ENCODE data around the gene GSTCD.

DNA sequence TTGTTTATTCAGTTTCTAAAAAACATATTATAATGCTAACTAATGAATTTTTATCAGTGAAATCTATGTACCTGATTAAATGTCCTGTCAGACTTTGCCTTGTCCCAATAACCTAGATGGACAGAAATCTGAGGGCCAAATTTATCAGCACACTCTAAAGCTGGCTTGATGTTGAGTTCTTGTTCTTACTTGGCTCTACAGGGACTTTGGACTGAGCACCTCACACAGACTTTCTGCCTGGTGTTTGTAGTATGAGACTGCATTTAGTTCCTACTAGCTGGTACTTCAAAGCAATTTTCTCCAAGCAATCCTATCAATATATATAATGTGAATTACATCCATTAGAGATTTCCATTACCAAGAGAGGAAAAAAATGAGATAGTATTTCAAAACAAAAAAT lies 37.9 kb upstream of the GSTCD start:
- TF ChIP-seq KDM1A (IDR thresholded peaks at IDR 0.05) (no peak), ZNF232 (CRISPR knock-in tag; IDR thresholded peaks at IDR 0.05) (no peak), ZNF133 (CRISPR knock-in tag; IDR thresholded peaks at IDR 0.05) (no peak), TAF1 (IDR thresholded peaks at IDR 0.05; ENCODE audit: control insufficient read depth, extremely low read depth, insufficient read depth, low read length, severe bottlenecking) (no peak), POLR2AphosphoS5 (IDR thresholded peaks at IDR 0.05; ENCODE audit: control insufficient read depth, insufficient read depth, low read depth, low read length) (no peak), NRF1 (conservative IDR thresholded peaks at IDR 0.05 in 1 of 2, IDR thresholded peaks at IDR 0.05 in 1 of 2) (no peak), AFF4 (CRISPR knock-in tag; IDR thresholded peaks at IDR 0.05) (no peak), TAF7 (tag; IDR thresholded peaks at IDR 0.05) (no peak), MAFK (IDR thresholded peaks at IDR 0.05; ENCODE audit: low read length) (no peak), ZNF589 (CRISPR knock-in tag; IDR thresholded peaks at IDR 0.05; ENCODE audit: low read depth) (no peak)
- TF ChIP-seq, protein P1, sequence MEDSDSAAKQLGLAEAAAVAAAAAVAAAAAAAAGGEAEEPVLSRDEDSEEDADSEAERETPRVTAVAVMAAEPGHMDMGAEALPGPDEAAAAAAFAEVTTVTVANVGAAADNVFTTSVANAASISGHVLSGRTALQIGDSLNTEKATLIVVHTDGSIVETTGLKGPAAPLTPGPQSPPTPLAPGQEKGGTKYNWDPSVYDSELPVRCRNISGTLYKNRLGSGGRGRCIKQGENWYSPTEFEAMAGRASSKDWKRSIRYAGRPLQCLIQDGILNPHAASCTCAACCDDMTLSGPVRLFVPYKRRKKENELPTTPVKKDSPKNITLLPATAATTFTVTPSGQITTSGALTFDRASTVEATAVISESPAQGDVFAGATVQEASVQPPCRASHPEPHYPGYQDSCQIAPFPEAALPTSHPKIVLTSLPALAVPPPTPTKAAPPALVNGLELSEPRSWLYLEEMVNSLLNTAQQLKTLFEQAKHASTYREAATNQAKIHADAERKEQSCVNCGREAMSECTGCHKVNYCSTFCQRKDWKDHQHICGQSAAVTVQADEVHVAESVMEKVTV (CRISPR knock-in tag; IDR thresholded peaks at IDR 0.05): no peak
- TF ChIP-seq, protein P2, sequence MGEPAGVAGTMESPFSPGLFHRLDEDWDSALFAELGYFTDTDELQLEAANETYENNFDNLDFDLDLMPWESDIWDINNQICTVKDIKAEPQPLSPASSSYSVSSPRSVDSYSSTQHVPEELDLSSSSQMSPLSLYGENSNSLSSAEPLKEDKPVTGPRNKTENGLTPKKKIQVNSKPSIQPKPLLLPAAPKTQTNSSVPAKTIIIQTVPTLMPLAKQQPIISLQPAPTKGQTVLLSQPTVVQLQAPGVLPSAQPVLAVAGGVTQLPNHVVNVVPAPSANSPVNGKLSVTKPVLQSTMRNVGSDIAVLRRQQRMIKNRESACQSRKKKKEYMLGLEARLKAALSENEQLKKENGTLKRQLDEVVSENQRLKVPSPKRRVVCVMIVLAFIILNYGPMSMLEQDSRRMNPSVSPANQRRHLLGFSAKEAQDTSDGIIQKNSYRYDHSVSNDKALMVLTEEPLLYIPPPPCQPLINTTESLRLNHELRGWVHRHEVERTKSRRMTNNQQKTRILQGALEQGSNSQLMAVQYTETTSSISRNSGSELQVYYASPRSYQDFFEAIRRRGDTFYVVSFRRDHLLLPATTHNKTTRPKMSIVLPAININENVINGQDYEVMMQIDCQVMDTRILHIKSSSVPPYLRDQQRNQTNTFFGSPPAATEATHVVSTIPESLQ (CRISPR knock-in tag; IDR thresholded peaks at IDR 0.05): no peak
- TF ChIP-seq, protein P3, sequence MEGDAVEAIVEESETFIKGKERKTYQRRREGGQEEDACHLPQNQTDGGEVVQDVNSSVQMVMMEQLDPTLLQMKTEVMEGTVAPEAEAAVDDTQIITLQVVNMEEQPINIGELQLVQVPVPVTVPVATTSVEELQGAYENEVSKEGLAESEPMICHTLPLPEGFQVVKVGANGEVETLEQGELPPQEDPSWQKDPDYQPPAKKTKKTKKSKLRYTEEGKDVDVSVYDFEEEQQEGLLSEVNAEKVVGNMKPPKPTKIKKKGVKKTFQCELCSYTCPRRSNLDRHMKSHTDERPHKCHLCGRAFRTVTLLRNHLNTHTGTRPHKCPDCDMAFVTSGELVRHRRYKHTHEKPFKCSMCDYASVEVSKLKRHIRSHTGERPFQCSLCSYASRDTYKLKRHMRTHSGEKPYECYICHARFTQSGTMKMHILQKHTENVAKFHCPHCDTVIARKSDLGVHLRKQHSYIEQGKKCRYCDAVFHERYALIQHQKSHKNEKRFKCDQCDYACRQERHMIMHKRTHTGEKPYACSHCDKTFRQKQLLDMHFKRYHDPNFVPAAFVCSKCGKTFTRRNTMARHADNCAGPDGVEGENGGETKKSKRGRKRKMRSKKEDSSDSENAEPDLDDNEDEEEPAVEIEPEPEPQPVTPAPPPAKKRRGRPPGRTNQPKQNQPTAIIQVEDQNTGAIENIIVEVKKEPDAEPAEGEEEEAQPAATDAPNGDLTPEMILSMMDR (IDR thresholded peaks at IDR 0.05 in 2 of 3, conservative IDR thresholded peaks at IDR 0.05 in 1 of 3; ENCODE audit: insufficient read depth in 2 of 3, low read depth in 1 of 3, low read length in 3 of 3): no peak
